Measurements from ENCODE around the gene TLE4.
"Not testable (repeated sequence)": the region's sequence is repeated elsewhere in the genome, so short reads cannot be mapped to it uniquely, and the experiment has no call there.

- TF ChIP-seq POLR2AphosphoS5, POLR2A (IDR thresholded peaks at IDR 0.05; ENCODE audit: low read depth, low read length): not testable (repeated sequence)
Measured at GRCh38 chr9:79751895-79752466, 180.2 kb downstream of the TLE4 start.
